ENCODE results near the gene NPAS3. TPM values are rescaled to one million over a fixed set of nuclear protein-coding genes. Genes with fewer than 3 reads are reported as not detected.

Gene NPAS3
- total RNA-seq, 1 donor = 0.86 TPM

DNA sequence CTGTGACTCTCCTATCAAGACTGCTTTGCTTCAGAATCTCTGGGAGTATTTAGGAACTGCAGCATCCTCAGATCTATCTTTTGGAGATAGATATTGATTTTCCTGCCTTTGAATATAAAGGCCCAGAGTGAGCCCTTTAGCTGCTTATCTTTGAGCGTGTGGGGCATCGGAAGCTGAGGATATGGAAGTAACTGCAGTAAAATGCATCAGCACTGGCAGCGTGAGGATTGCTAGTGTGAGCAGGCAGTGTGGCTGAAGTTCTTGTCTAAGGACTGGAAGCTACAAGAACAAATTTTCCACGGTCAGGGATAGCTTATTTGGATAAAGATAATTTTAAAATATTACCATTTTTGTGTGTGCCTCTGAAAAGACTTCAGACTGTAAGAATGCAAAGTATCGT lies 474.7 kb downstream of the NPAS3 start:
- DNase-seq (ENCODE audit: low read depth) = no peak
- H3K4me3 ChIP-seq (ENCODE audit: low read depth, low read length) = no peak overlapping the region
- TF ChIP-seq, protein P1, sequence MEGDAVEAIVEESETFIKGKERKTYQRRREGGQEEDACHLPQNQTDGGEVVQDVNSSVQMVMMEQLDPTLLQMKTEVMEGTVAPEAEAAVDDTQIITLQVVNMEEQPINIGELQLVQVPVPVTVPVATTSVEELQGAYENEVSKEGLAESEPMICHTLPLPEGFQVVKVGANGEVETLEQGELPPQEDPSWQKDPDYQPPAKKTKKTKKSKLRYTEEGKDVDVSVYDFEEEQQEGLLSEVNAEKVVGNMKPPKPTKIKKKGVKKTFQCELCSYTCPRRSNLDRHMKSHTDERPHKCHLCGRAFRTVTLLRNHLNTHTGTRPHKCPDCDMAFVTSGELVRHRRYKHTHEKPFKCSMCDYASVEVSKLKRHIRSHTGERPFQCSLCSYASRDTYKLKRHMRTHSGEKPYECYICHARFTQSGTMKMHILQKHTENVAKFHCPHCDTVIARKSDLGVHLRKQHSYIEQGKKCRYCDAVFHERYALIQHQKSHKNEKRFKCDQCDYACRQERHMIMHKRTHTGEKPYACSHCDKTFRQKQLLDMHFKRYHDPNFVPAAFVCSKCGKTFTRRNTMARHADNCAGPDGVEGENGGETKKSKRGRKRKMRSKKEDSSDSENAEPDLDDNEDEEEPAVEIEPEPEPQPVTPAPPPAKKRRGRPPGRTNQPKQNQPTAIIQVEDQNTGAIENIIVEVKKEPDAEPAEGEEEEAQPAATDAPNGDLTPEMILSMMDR (IDR thresholded peaks at IDR 0.05; ENCODE audit: insufficient read depth, low read depth, low read length) = no peak

DNA sequence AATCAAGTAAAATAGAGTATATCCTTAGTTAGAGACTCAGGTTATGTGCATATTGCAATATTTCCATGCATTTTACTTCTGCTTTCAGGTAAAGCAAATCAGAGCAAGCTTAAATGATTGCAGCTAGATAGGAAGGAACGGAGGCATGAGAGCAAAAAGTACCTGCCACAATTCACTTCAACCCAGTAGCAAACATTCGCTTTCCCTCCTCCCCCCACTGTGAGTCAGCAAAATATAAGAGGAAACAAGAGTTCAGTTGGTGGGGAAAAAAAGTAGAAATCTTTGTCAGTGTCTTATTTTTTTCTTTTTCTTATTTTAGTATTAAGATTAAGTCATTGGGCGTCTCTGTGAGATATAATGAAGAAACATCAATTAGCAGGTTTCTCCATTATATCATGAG lies 475.4 kb downstream of the NPAS3 start:
- H3K4me3 ChIP-seq (ENCODE audit: low read depth, low read length) = no peak overlapping the region
- TF ChIP-seq, protein P1 (IDR thresholded peaks at IDR 0.05; ENCODE audit: insufficient read depth, low read depth, low read length) = no peak
- no peak for DNase-seq (ENCODE audit: low read depth)

DNA sequence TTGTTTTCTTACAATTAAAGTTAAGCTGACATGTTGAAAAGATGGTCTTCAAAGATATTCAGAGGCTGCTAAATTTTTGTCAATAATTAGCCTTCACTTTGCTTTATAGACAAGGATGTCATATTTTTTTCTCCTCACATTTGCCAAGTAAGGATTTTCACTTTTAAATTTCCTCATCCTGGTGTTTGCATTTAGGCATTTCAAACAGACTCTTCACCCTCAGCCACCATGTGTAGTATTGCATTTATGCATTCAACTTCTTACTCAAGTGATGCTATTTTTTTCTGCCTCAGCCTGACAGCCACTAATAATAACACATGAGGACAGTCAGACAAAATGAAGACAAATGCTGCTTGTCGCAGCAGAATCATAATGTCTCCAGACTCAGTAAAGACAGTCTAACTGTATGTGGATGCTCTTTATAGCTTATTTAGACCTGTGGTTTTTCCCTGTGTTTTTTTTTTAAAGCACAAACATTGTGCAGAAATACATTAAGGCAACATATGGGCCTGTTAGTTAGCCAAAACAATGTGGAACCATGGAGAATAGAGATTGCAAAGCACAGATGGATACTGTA lies 481.5 kb downstream of the NPAS3 start:
- TF ChIP-seq, protein P1 (IDR thresholded peaks at IDR 0.05; ENCODE audit: insufficient read depth, low read depth, low read length) = no peak
- DNase-seq (ENCODE audit: low read depth) = peak; percentile 0
- no peak overlapping the region for H3K4me3 ChIP-seq (ENCODE audit: low read depth, low read length)

DNA sequence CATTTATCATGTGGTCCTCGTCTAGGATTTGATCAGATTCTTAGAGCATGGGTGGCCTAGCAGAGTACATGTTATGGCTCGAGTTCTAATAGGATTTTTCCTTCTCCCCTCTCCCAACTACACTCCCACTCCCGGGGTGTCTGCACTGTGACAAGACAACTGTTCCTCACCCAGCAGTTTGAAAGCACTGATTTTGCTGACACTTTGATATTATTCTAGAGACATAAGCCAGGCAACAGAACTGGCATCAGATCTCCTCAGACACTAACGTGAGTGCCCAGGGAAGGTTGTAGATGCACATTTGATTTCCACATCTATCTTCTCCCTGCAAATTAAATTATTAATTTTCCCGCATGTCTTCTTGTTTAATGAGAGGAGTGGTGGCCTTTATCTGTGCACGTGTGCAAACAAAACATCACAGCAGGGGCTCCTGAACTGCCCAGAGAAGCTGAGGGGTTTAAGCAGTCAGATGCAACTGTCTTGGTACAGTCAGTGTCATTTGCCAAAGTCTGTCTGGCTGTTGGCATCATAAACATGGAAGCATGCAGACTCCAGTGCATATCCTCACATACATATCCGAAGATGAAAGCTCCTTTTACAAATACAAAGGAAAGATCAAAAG lies 491.8 kb downstream of the NPAS3 start:
- TF ChIP-seq, protein P1 (IDR thresholded peaks at IDR 0.05; ENCODE audit: insufficient read depth, low read depth, low read length) = no peak
- no peak for DNase-seq (ENCODE audit: low read depth)
- H3K4me3 ChIP-seq (ENCODE audit: low read depth, low read length) = no peak overlapping the region

DNA sequence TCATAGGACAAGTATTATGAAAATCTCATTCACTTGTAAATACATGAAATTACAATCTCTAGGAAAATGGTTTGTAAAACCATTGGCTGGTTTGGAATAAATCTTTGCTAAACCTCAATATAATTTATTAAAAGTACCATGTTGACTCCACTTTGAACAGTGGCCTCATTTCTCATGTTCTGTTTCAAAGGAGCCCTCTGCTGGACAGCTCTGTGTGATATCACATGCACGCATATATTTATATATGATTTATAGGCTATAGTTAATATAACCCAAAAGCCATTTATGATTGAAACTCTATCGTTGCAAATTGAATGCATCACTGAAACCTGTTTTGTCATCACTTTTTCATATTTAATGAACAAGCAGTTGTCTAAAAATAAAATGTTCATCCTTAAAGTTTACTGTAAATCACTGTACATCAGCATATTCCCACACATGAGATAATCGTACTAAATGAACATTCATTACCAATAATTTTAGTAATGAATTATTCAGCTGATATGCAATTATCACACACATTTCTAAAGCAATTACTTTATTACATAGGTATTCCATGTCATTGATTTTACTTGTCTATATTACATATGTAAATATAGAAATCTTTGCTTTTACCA lies 493.8 kb downstream of the NPAS3 start:
- peak; percentile 48 for DNase-seq (ENCODE audit: low read depth)
- TF ChIP-seq, protein P1 (IDR thresholded peaks at IDR 0.05; ENCODE audit: insufficient read depth, low read depth, low read length) = peak; percentile 55
- no peak overlapping the region for H3K4me3 ChIP-seq (ENCODE audit: low read depth, low read length)

DNA sequence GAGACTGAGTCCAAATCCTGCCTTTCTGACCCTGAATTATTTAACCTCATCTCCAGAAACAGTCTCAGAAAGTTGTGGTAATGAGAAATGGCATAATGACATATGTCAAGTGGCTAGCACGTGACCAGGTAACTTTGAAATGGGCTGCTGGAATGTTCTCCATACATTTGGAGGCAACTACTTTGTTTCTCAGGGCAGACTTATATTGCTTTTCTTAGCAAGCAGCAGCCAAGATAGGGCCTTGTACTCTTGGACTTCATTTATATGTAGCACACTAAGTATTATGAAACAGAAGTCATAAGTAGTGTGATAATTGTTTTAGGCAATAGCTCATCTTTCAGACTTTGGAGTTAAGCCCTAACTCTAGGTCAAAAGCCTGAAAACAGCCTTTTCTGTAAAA lies 494.7 kb downstream of the NPAS3 start:
- no peak for DNase-seq (ENCODE audit: low read depth)
- H3K4me3 ChIP-seq (ENCODE audit: low read depth, low read length) = no peak overlapping the region
- TF ChIP-seq, protein P1 (IDR thresholded peaks at IDR 0.05; ENCODE audit: insufficient read depth, low read depth, low read length) = no peak

Data from fibroblast of villous mesenchyme (primary cell).